CD4-positive, CD25-positive, alpha-beta regulatory T cell (primary cell): ENCODE data around the gene TDRKH. TPM values are rescaled to one million over a fixed set of nuclear protein-coding genes. Genes with fewer than 3 reads are reported as not detected.
"Not testable (repeated sequence)": the region's sequence is repeated elsewhere in the genome, so short reads cannot be mapped to it uniquely, and the experiment has no call there.

ENCODE experiments used
- ATAC-seq, 2 donors: fragments of 150-1000 bp; cut with Tn5 transposase; one replicate each; pipeline ENCODE4 v1.10.0; 2021; ENCODE audit warnings: low read depth in 2 of 2, moderate number of reproducible peaks in 2 of 2, moderate library complexity in 1 of 2
- DNase-seq, 3 donors: peaks; one replicate each; pipeline versions ENCODE4 v3.0.0 to v3.0.0-alpha.2; 2012 to 2022; ENCODE audit warnings: mixed read lengths in 1 of 3
- H3K27ac ChIP-seq: one replicate; pipeline ENCODE4 v1.7.0; 2013; ENCODE audit warnings: mild to moderate bottlenecking, low read length; ENCODE audit not compliant: insufficient read depth, poor library complexity, severe bottlenecking
- H3K27me3 ChIP-seq: one replicate; pipeline ENCODE4 v1.7.0; 2013; ENCODE audit warnings: low read length; ENCODE audit not compliant: control insufficient read depth, insufficient read depth
- H3K36me3 ChIP-seq: one replicate; pipeline ENCODE4 v1.7.0; 2013; ENCODE audit warnings: mild to moderate bottlenecking, low read length, moderate library complexity; ENCODE audit not compliant: control insufficient read depth, insufficient read depth
- H3K4me1 ChIP-seq: 2 replicates; pipeline ENCODE4 v1.7.0; 2013; ENCODE audit warnings: mild to moderate bottlenecking, low read length; ENCODE audit not compliant: insufficient read depth, control insufficient read depth, poor library complexity, severe bottlenecking
- H3K4me3 ChIP-seq: one replicate; pipeline ENCODE4 v1.7.0; 2013; ENCODE audit warnings: low read depth, mild to moderate bottlenecking, low read length, moderate library complexity
- H3K9me3 ChIP-seq, 2 experiments: 1 replicate in 1 of 2; 2 replicates in 1 of 2; pipeline ENCODE4 v1.7.0; 2013; ENCODE audit warnings: low read length in 2 of 2, mild to moderate bottlenecking in 1 of 2, moderate library complexity in 1 of 2; ENCODE audit not compliant: control insufficient read depth in 2 of 2
- H3K27ac Mint-ChIP-seq, 3 donors: one replicate each; pipeline ENCODE4 v1.8.0; 2020 to 2022; ENCODE audit warnings: mild to moderate bottlenecking in 3 of 3, mixed read lengths in 3 of 3, moderate library complexity in 2 of 3
- H3K27me3 Mint-ChIP-seq: one replicate; pipeline ENCODE4 v1.8.0; 2022; ENCODE audit warnings: mild to moderate bottlenecking, mixed read lengths
- H3K36me3 Mint-ChIP-seq: one replicate; pipeline ENCODE4 v1.8.0; 2020; ENCODE audit warnings: mixed read lengths
- H3K4me1 Mint-ChIP-seq, 4 donors: one replicate each; pipeline ENCODE4 v1.8.0; 2020 to 2022; ENCODE audit warnings: mixed read lengths in 4 of 4, mild to moderate bottlenecking in 1 of 4
- H3K4me3 Mint-ChIP-seq, 4 donors: one replicate each; pipeline ENCODE4 v1.8.0; 2020 to 2022; ENCODE audit warnings: mild to moderate bottlenecking in 4 of 4, mixed read lengths in 4 of 4, moderate library complexity in 3 of 4
- H3K9me3 Mint-ChIP-seq, 7 donors: one replicate each; pipeline ENCODE4 v1.8.0; 2020 to 2022; ENCODE audit warnings: mixed read lengths in 7 of 7, mild to moderate bottlenecking in 3 of 7, moderate library complexity in 2 of 7
- polyA plus RNA-seq, 4 donors: library from polyadenylated mRNA; unstranded; fragments of 300-500 nt; fragmentation: Illumina TruSeq; gene quantifications; one replicate each; pipeline ENCODE4 v1.2.3, GENCODE V29; 2021
- total RNA-seq: library from RNA; stranded (reverse); gene quantifications from one replicate; pipeline ENCODE4 v1.2.3, GENCODE V29; 2022

Gene TDRKH
- total and polyA plus RNA-seq, 5 donors from 2014 or later = 9.5 to 18.0 (median 12.8) TPM

DNA sequence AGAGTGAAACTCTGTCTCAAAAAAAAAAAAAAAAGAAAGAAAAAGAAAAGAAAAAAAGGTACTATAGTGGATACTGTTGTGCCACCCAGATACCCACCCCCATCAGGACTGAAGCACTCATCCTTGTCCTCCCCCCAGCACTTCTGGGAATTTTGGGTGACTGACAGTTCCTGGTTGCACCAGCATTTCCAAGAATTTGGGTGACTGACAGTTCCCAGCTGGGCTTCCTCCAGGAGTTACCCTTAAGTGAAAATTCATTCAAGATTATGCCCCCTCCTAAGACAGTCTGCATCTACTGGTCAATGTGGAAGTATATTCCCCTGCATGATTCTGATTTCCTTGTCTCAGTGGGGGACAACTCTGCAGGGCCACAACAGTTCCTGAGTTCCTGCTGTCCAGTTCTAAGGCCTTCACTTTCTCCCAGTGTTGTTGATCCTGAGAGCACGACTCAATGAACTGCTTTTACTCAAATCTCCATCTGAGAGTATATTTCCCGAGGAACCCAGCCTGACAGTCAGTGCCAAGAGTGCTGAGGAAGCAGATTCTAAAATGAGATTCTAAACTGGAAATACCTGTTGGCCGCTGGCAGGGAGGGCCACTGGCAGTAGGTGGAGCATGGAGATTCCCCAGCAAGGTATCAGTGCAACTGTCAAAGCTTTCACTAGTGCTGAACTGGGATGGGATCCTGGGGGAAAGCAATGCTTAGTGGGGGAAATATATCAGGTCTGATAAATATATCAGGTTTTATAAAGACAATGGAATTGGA, 50.5 kb downstream of the TDRKH start:
- peaks cover 12% of the 10 kb centered on the region for H3K27me3 Mint-ChIP-seq
- DNase-seq (no peak), ATAC-seq (no peak)
- Histone ChIP-seq H3K9me3 (peaks cover 11 to 19% of the 10 kb centered on the region in 2 experiments), H3K27ac (no peak overlapping the region), H3K4me3 (no peak overlapping the region), H3K36me3 (no peaks in the 10 kb centered on the region), H3K4me1 (no peaks in the 10 kb centered on the region), H3K27me3 (no peaks in the 10 kb centered on the region)
- H3K27ac Mint-ChIP-seq = peak overlapping the region in 1 of 3 donors; percentile 68
- H3K4me3 Mint-ChIP-seq = no peak overlapping the region
- H3K36me3 Mint-ChIP-seq = no peaks in the 10 kb centered on the region
- H3K9me3 Mint-ChIP-seq = peaks cover 0 to 14% (median 3%) of the 10 kb centered on the region in 7 donors
- H3K4me1 Mint-ChIP-seq = peaks cover 0 to 3% (median 1%) of the 10 kb centered on the region in 4 donors

GRCh38 chr1:151737479-151737878, 52.8 kb downstream of the TDRKH start:
- H3K27ac ChIP-seq = no peak overlapping the region
- no peak for ATAC-seq

DNA sequence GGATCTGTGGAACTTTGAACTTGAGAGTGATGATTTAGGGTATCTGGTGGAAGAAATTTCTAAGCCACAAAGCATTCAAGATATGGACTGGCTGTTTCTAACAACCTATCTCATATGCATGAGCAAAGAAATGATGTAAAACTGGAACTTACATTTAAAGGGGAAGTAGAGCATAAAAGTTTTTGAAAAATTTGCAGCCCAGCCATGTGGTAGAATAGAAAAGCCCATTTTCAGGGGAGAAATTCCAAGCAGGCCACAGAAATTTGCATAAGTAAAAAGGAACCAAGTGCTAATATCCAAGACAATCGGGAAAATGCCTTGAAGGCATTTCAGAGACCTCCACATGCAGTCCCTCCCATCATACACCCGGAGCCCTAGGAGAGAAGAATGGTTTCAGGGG, 53.3 kb downstream of the TDRKH start:
- Histone ChIP-seq H3K36me3 (no peaks in the 10 kb centered on the region), H3K27me3 (peaks cover 1% of the 10 kb centered on the region), H3K27ac (no peak overlapping the region), H3K4me3 (no peak overlapping the region), H3K9me3 (peaks cover 11 to 19% of the 10 kb centered on the region in 2 experiments), H3K4me1 (no peaks in the 10 kb centered on the region)
- peaks cover 0 to 14% (median 1%) of the 10 kb centered on the region in 7 donors for H3K9me3 Mint-ChIP-seq
- no peaks in the 10 kb centered on the region for H3K36me3 Mint-ChIP-seq
- no peak overlapping the region for H3K27ac Mint-ChIP-seq
- peaks cover 0 to 3% (median 1%) of the 10 kb centered on the region in 4 donors for H3K4me1 Mint-ChIP-seq
- ATAC-seq = no peak
- no peak for DNase-seq
- no peak overlapping the region for H3K4me3 Mint-ChIP-seq
- peaks cover 21% of the 10 kb centered on the region for H3K27me3 Mint-ChIP-seq

More at GRCh38 chr1:151737479-151737878, 52.8 kb downstream of the TDRKH start:
- Histone ChIP-seq H3K27me3 (no peaks in the 10 kb centered on the region), H3K4me3 (no peak overlapping the region), H3K36me3 (no peaks in the 10 kb centered on the region), H3K9me3 (peaks cover 11 to 19% of the 10 kb centered on the region in 2 experiments), H3K4me1 (no peaks in the 10 kb centered on the region)
- Mint-ChIP-seq H3K4me3 (no peak overlapping the region), H3K36me3 (no peaks in the 10 kb centered on the region), H3K27me3 (peaks cover 17% of the 10 kb centered on the region), H3K9me3 (peaks cover 0 to 14% (median 1%) of the 10 kb centered on the region in 7 donors), H3K4me1 (peaks cover 0 to 3% (median 1%) of the 10 kb centered on the region in 4 donors), H3K27ac (no peak overlapping the region)
- DNase-seq = no peak

DNA sequence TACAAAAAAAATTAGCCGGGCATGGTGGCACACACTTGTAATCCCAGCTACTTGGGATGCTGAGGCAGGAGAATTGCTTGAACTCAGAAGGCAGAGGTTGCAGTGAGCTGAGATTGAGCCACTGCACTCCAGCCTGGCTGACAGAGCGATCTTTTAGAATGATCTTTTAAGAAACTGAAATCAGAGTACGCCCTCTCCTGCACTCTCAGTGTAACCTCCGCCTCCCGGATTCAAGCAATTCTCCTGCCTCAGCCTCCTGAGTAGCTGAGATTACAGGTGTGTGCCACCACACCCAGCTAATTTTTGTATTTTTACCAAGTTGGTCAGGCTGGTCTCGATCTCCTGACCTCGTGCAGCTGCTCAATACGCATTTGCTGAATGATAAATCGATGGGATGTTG, 56.3 kb downstream of the TDRKH start:
- not testable (repeated sequence) for H3K36me3 ChIP-seq, H3K36me3 Mint-ChIP-seq, H3K27ac ChIP-seq, H3K4me1 Mint-ChIP-seq, H3K27me3 ChIP-seq, ATAC-seq, H3K4me1 ChIP-seq, H3K4me3 ChIP-seq, H3K4me3 Mint-ChIP-seq, DNase-seq
- H3K9me3 Mint-ChIP-seq = peaks cover 0 to 14% (median 1%) of the 10 kb centered on the region in 7 donors
- H3K27me3 Mint-ChIP-seq = peaks cover 35% of the 10 kb centered on the region
- H3K27ac Mint-ChIP-seq = peak overlapping the region in 1 of 3 donors; percentile 9
- peaks cover 11 to 19% of the 10 kb centered on the region in 2 experiments for H3K9me3 ChIP-seq

DNA sequence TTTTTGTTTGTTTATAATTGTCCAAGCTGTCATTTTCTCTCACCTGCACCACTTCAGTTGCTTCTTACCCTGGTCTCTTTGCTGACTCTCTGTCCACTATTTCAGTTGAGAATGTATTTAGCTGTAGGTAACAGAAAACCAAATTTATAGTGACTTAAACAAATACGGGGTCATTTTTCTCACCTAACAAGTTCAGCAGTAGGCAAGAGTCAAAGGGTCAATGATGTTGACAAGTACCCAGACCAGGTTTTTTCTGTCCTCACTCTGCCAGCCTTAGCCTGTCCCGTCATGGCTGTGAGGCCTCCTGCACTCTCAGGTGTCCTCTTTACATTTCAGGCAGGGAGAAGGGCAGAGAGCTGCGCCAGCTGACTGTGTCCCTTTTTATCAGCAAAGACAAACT, 57.2 kb downstream of the TDRKH start:
- H3K36me3 ChIP-seq = no peaks in the 10 kb centered on the region
- peaks cover 0 to 3% (median 1%) of the 10 kb centered on the region in 4 donors for H3K4me1 Mint-ChIP-seq
- no peak overlapping the region for H3K4me3 ChIP-seq
- H3K9me3 ChIP-seq = peaks cover 11 to 16% of the 10 kb centered on the region in 2 experiments
- H3K27ac Mint-ChIP-seq = no peak overlapping the region
- ATAC-seq = no peak
- H3K27me3 ChIP-seq = peaks cover 16% of the 10 kb centered on the region
- H3K4me3 Mint-ChIP-seq = peak overlapping the region in 1 of 4 donors; percentile 29
- peaks cover 43% of the 10 kb centered on the region for H3K27me3 Mint-ChIP-seq
- no peaks in the 10 kb centered on the region for H3K36me3 Mint-ChIP-seq
- DNase-seq = no peak
- no peak overlapping the region for H3K27ac ChIP-seq
- H3K9me3 Mint-ChIP-seq = peaks cover 0 to 10% (median 0%) of the 10 kb centered on the region in 7 donors
- no peaks in the 10 kb centered on the region for H3K4me1 ChIP-seq

GRCh38 chr1:151729966-151730291, 60.4 kb downstream of the TDRKH start:
- H3K36me3 Mint-ChIP-seq = no peaks in the 10 kb centered on the region
- Histone ChIP-seq H3K9me3 (no peaks in the 10 kb centered on the region), H3K4me3 (no peak overlapping the region), H3K36me3 (no peaks in the 10 kb centered on the region), H3K27me3 (peaks cover 18% of the 10 kb centered on the region), H3K27ac (no peak overlapping the region), H3K4me1 (no peaks in the 10 kb centered on the region)
- H3K4me3 Mint-ChIP-seq = no peak overlapping the region
- DNase-seq = no peak
- H3K9me3 Mint-ChIP-seq = peaks cover 0 to 1% (median 0%) of the 10 kb centered on the region in 7 donors
- no peak overlapping the region for H3K27ac Mint-ChIP-seq
- H3K4me1 Mint-ChIP-seq = peaks cover 0 to under 1% (median under 1%) of the 10 kb centered on the region in 4 donors
- H3K27me3 Mint-ChIP-seq = peaks cover 73% of the 10 kb centered on the region
- ATAC-seq = no peak

- Histone ChIP-seq H3K27me3 (peaks cover 19% of the 10 kb centered on the region), H3K4me3 (no peak overlapping the region), H3K27ac (no peak overlapping the region), H3K9me3 (no peaks in the 10 kb centered on the region), H3K36me3 (no peaks in the 10 kb centered on the region), H3K4me1 (no peaks in the 10 kb centered on the region)
- Mint-ChIP-seq H3K4me1 (no peaks in the 10 kb centered on the region), H3K27ac (peak overlapping the region in 1 of 3 donors; percentile 40), H3K9me3 (peaks cover 0 to 1% (median 0%) of the 10 kb centered on the region in 7 donors), H3K27me3 (peaks cover 74% of the 10 kb centered on the region), H3K36me3 (no peaks in the 10 kb centered on the region), H3K4me3 (no peak overlapping the region)
- ATAC-seq = no peak
- DNase-seq = no peak
Measured at GRCh38 chr1:151729157-151729965, 60.9 kb downstream of the TDRKH start.
